Karpas-422 (cell line): ENCODE results near the gene PECR. TPM values are rescaled to one million over a fixed set of nuclear protein-coding genes. Genes with fewer than 3 reads are reported as not detected.
"Not testable (repeated sequence)": the region's sequence is repeated elsewhere in the genome, so short reads cannot be mapped to it uniquely, and the experiment has no call there.

ENCODE experiments used
- DNase-seq: peaks from one replicate; pipeline ENCODE4 v3.0.0-alpha.2; 2015
- H2AFZ ChIP-seq: fragments of 200-600 bp; sonication (generic); 2 replicates; pipeline ENCODE4 v1.6.1; 2014; ENCODE audit warnings: antibody characterized with exemption, low read length, mixed read lengths
- H3K27ac ChIP-seq: fragments of 200-600 bp; sonication (generic); 2 replicates; pipeline ENCODE4 v1.5.1; 2014; ENCODE audit warnings: mild to moderate bottlenecking, low read length, moderate library complexity
- H3K27me3 ChIP-seq: fragments of 200-600 bp; sonication (generic); 2 replicates; pipeline ENCODE4 v1.6.1; 2014; ENCODE audit warnings: low read length, mixed read lengths
- H3K36me3 ChIP-seq: fragments of 200-600 bp; sonication (generic); 2 replicates; pipeline ENCODE4 v1.6.1; 2014; ENCODE audit warnings: low read length, mixed read lengths; ENCODE audit not compliant: insufficient read depth
- H3K4me1 ChIP-seq: fragments of 200-600 bp; sonication (generic); 2 replicates; pipeline ENCODE4 v1.6.1; 2014; ENCODE audit warnings: mild to moderate bottlenecking, low read length, mixed read lengths
- H3K4me2 ChIP-seq: fragments of 200-600 bp; sonication (generic); 2 replicates; pipeline ENCODE4 v1.6.1; 2014; ENCODE audit warnings: low read length, low read depth, mild to moderate bottlenecking; ENCODE audit not compliant: poor library complexity, severe bottlenecking
- H3K4me3 ChIP-seq: fragments of 200-600 bp; sonication (generic); 2 replicates; pipeline ENCODE4 v1.5.1; 2014; ENCODE audit warnings: mild to moderate bottlenecking, antibody characterized with exemption, low read length, mixed read lengths
- H3K79me2 ChIP-seq: fragments of 200-600 bp; sonication (generic); 2 replicates; pipeline ENCODE4 v1.6.1; 2014; ENCODE audit warnings: mild to moderate bottlenecking, low read length, mixed read lengths
- H3K9ac ChIP-seq: fragments of 200-600 bp; sonication (generic); 2 replicates; pipeline ENCODE4 v1.6.0; 2014; ENCODE audit warnings: low read length
- H3K9me2 ChIP-seq: fragments of 200-600 bp; sonication (generic), shearing (Covaris generic); replicated peaks from 2 replicates; pipeline ENCODE4 v1.6.0; 2014; ENCODE audit warnings: mild to moderate bottlenecking, low read length, moderate library complexity; ENCODE audit not compliant: insufficient read depth
- H3K9me3 ChIP-seq: fragments of 300-700, 200-600 bp; sonication (generic); 2 replicates; pipeline ENCODE4 v1.6.1; 2014; ENCODE audit warnings: low read length, mixed read lengths
- H4K20me1 ChIP-seq: fragments of 200-600 bp; sonication (generic); 2 replicates; pipeline ENCODE4 v1.6.1; 2014; ENCODE audit warnings: mild to moderate bottlenecking, antibody characterized with exemption, low read length, low read depth; ENCODE audit not compliant: insufficient read depth
- total RNA-seq: library from RNA; depleted of rRNA; stranded (reverse); fragments of >200 nt; shearing (Covaris generic); gene quantifications from 2 replicates; pipeline ENCODE4 v1.2.3, GENCODE V29; 2014; ENCODE audit warnings: low replicate concordance

PECR gene
- total RNA-seq, 1 experiment from 2014 or later: 0.30 TPM

GRCh38 chr2:216003876-216004696 lies 77.5 kb downstream of the PECR start:
- Histone ChIP-seq H3K4me3 (no peak overlapping the region), H3K4me2 (no peak overlapping the region), H2AFZ (no peak overlapping the region), H3K36me3 (no peaks in the 10 kb centered on the region), H3K27ac (no peak overlapping the region), H3K4me1 (no peaks in the 10 kb centered on the region), H3K79me2 (no peaks in the 10 kb centered on the region), H3K9ac (no peak overlapping the region), H3K9me3 (no peaks in the 10 kb centered on the region), H4K20me1 (no peaks in the 10 kb centered on the region), H3K9me2 (no peaks in the 10 kb centered on the region), H3K27me3 (no peaks in the 10 kb centered on the region)
- no peak for DNase-seq

GRCh38 chr2:216002693-216003092 lies 78.9 kb downstream of the PECR start:
- no peak overlapping the region for H3K4me3 ChIP-seq
- no peaks in the 10 kb centered on the region for H3K9me3 ChIP-seq
- H3K36me3 ChIP-seq: no peaks in the 10 kb centered on the region
- no peak overlapping the region for H3K27ac ChIP-seq
- H3K4me1 ChIP-seq: no peaks in the 10 kb centered on the region
- H3K9me2 ChIP-seq: no peaks in the 10 kb centered on the region
- H3K27me3 ChIP-seq: no peaks in the 10 kb centered on the region
- no peak for DNase-seq
- H3K4me2 ChIP-seq: no peak overlapping the region
- no peak overlapping the region for H3K9ac ChIP-seq
- no peaks in the 10 kb centered on the region for H4K20me1 ChIP-seq
- H2AFZ ChIP-seq: no peak overlapping the region
- no peaks in the 10 kb centered on the region for H3K79me2 ChIP-seq

- Histone ChIP-seq H3K9me3 (no peaks in the 10 kb centered on the region), H3K27ac (no peak overlapping the region), H3K9me2 (no peaks in the 10 kb centered on the region), H3K79me2 (no peaks in the 10 kb centered on the region), H3K9ac (no peak overlapping the region), H2AFZ (no peak overlapping the region), H3K4me2 (no peak overlapping the region), H4K20me1 (no peaks in the 10 kb centered on the region), H3K4me3 (no peak overlapping the region), H3K36me3 (no peaks in the 10 kb centered on the region), H3K27me3 (no peaks in the 10 kb centered on the region), H3K4me1 (no peaks in the 10 kb centered on the region)
- DNase-seq: no peak
Measured at GRCh38 chr2:216002101-216002678, 79.4 kb downstream of the PECR start.

- Histone ChIP-seq H3K9me2 (no peaks in the 10 kb centered on the region), H3K9ac (no peak overlapping the region), H3K27me3 (no peaks in the 10 kb centered on the region), H3K9me3 (no peaks in the 10 kb centered on the region), H3K4me3 (no peak overlapping the region), H3K79me2 (no peaks in the 10 kb centered on the region), H2AFZ (no peak overlapping the region), H3K4me2 (no peak overlapping the region), H4K20me1 (no peaks in the 10 kb centered on the region), H3K36me3 (no peaks in the 10 kb centered on the region), H3K4me1 (no peaks in the 10 kb centered on the region), H3K27ac (no peak overlapping the region)
- no peak for DNase-seq
Measured at GRCh38 chr2:216001216-216002100, 80.2 kb downstream of the PECR start.

GRCh38 chr2:215998636-215999035 lies 83.0 kb downstream of the PECR start:
- H2AFZ ChIP-seq: no peak overlapping the region
- H4K20me1 ChIP-seq: no peaks in the 10 kb centered on the region
- H3K4me2 ChIP-seq: no peak overlapping the region
- H3K27me3 ChIP-seq: no peaks in the 10 kb centered on the region
- no peaks in the 10 kb centered on the region for H3K9me3 ChIP-seq
- H3K4me1 ChIP-seq: no peaks in the 10 kb centered on the region
- H3K4me3 ChIP-seq: no peak overlapping the region
- no peak overlapping the region for H3K9ac ChIP-seq
- no peak overlapping the region for H3K27ac ChIP-seq
- no peaks in the 10 kb centered on the region for H3K36me3 ChIP-seq
- H3K9me2 ChIP-seq: no peaks in the 10 kb centered on the region
- H3K79me2 ChIP-seq: no peaks in the 10 kb centered on the region
- no peak for DNase-seq

- no peaks in the 10 kb centered on the region for H3K27me3 ChIP-seq
- no peaks in the 10 kb centered on the region for H3K79me2 ChIP-seq
- no peak for DNase-seq
- H3K4me1 ChIP-seq: no peaks in the 10 kb centered on the region
- no peak overlapping the region for H3K4me2 ChIP-seq
- H3K36me3 ChIP-seq: no peaks in the 10 kb centered on the region
- H2AFZ ChIP-seq: no peak overlapping the region
- no peaks in the 10 kb centered on the region for H4K20me1 ChIP-seq
- no peak overlapping the region for H3K4me3 ChIP-seq
- H3K27ac ChIP-seq: no peak overlapping the region
- H3K9me2 ChIP-seq: no peaks in the 10 kb centered on the region
- no peaks in the 10 kb centered on the region for H3K9me3 ChIP-seq
- H3K9ac ChIP-seq: no peak overlapping the region
Measured at GRCh38 chr2:215997219-215997618, 84.4 kb downstream of the PECR start.

GRCh38 chr2:215994911-215995310 lies 86.7 kb downstream of the PECR start:
- Histone ChIP-seq H3K9me2 (no peaks in the 10 kb centered on the region), H3K27ac (no peak overlapping the region), H2AFZ (no peak overlapping the region), H4K20me1 (no peaks in the 10 kb centered on the region), H3K4me3 (no peak overlapping the region), H3K9ac (no peak overlapping the region), H3K4me1 (no peaks in the 10 kb centered on the region), H3K9me3 (no peaks in the 10 kb centered on the region), H3K79me2 (no peaks in the 10 kb centered on the region), H3K27me3 (no peaks in the 10 kb centered on the region), H3K4me2 (no peak overlapping the region), H3K36me3 (no peaks in the 10 kb centered on the region)
- no peak for DNase-seq

GRCh38 chr2:215988556-215989207 lies 92.9 kb downstream of the PECR start:
- H3K27me3 ChIP-seq, DNase-seq, H2AFZ ChIP-seq, H3K4me2 ChIP-seq, H3K36me3 ChIP-seq, H3K4me1 ChIP-seq, H4K20me1 ChIP-seq, H3K79me2 ChIP-seq, H3K4me3 ChIP-seq, H3K9me2 ChIP-seq, H3K27ac ChIP-seq, H3K9ac ChIP-seq, H3K9me3 ChIP-seq: not testable (repeated sequence)
